Suprapubic skin (tissue), 4 donors: Measurements from ENCODE around the gene GOLM1. TPM values are rescaled to one million over a fixed set of nuclear protein-coding genes. Genes with fewer than 3 reads are reported as not detected.

Source experiments
- DNase-seq, 2 donors: peaks; one replicate each; pipeline ENCODE4 v3.0.0-alpha.2; 2019; ENCODE audit warnings: low spot score in 2 of 2
- H3K27ac ChIP-seq: fragments of 200-600 bp; sonication (generic); one replicate; pipeline ENCODE4 v1.5.1; 2019
- H3K27me3 ChIP-seq: fragments of 200-600 bp; sonication (generic); one replicate; pipeline ENCODE4 v1.5.1; 2019
- H3K36me3 ChIP-seq: fragments of 200-600 bp; sonication (generic); one replicate; pipeline ENCODE4 v1.5.1; 2019
- H3K4me1 ChIP-seq: fragments of 200-600 bp; sonication (generic); one replicate; pipeline ENCODE4 v1.5.1; 2019
- H3K4me3 ChIP-seq: fragments of 200-600 bp; sonication (generic); one replicate; pipeline ENCODE4 v1.5.1; 2019; ENCODE audit warnings: mild to moderate bottlenecking
- H3K9me3 ChIP-seq: fragments of 200-600 bp; sonication (generic); one replicate; pipeline ENCODE4 v1.5.1; 2019
- EP300 ChIP-seq: sonication (generic); formaldehyde crosslinking; IDR thresholded peaks from one replicate; pipeline ENCODE4 v1.6.1; 2017; ENCODE audit warnings: antibody characterized with exemption
- POLR2A ChIP-seq, 2 donors: fragments of 450-650 bp; IDR thresholded peaks; one replicate each; pipeline ENCODE4 v1.6.1; 2017; ENCODE audit warnings: antibody characterized with exemption in 2 of 2, mild to moderate bottlenecking in 2 of 2, moderate library complexity in 2 of 2
- POLR2AphosphoS5 ChIP-seq, 3 donors: sonication (generic); formaldehyde crosslinking; IDR thresholded peaks; one replicate each; pipeline ENCODE4 v1.6.1; 2017; ENCODE audit warnings: antibody characterized with exemption in 3 of 3
- WGBS: methylation state at CpG from one replicate; pipeline ENCODE4 v1.1.5; 2018; 5-methylcytosine and 5-hydroxymethylcytosine counted together
- total RNA-seq, 4 donors: library from RNA; depleted of rRNA; stranded (reverse); fragments of >200 nt; gene quantifications; one replicate each; pipeline ENCODE4 v1.1.0, GENCODE V29; 2016
- TF ChIP-seq, protein P1 (sequence below), 2 donors: fragments of 200-600 bp in 1 of 2; fragments of 450-650 bp in 1 of 2; sonication (generic) in 1 of 2; IDR thresholded peaks; one replicate each; pipeline ENCODE4 v1.5.1; 2016 to 2019; ENCODE audit warnings: antibody characterized with exemption in 2 of 2, mild to moderate bottlenecking in 1 of 2, moderate library complexity in 1 of 2

Gene GOLM1
- total RNA-seq, 4 donors from 2014 or later: 6.6 to 10.6 (median 10.3) TPM

DNA sequence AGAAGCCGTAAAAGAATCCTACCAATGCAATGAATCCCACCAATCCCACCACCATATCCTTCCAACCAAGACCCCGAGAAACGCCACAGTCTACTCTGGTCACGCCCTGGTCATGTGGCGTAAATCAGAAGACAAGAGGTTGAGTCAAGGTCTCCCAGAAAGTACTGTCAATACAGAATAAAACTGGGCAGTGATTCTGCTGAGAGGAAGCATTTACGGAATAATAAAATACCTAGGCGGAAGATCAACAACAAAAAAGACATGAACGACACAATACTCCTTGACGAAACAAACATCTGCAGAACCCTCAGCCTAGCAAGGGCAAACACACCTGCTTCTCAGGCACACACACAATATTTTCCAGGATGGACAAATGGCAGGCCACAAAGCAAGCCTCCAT, 62.8 kb downstream of the GOLM1 start:
- H3K27ac ChIP-seq: no peak overlapping the region

DNA sequence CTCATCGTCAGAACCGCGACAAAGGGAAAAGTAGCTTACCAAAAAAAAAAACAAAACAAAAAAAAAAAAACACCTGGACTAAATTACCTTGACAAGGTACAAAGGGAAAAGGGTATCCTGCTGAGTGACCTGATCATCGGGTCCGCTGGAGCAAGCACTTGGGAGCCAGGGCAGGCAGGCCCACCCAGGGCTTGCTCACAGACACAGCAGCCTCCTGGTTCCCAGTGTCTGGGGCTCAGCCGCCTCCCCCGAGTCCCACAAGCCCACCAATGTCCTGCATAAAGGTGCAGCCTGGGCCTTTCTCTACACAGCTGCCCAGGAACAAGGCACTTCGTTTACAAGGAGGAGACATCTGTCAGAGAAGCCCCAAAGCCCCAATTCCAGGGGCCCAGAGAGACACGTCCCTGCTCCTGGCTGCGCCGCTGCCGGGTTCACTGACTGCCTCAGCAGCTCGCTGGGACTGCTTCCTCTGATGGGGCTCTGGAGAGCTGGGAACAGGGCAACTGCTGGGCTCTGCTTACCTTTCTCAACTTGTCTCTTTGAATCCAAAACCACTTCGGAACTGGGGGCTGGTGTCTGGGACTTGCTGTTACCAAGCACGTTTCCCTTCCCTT, 63.4 kb downstream of the GOLM1 start:
- 85% methylated on average over 11 of the region's 15 CpGs for WGBS
- Histone ChIP-seq H3K27me3 (no peaks in the 10 kb centered on the region), H3K9me3 (no peaks in the 10 kb centered on the region), H3K27ac (no peak overlapping the region), H3K36me3 (peaks cover 10% of the 10 kb centered on the region), H3K4me3 (no peak overlapping the region), H3K4me1 (no peaks in the 10 kb centered on the region)
- TF ChIP-seq, protein P1, sequence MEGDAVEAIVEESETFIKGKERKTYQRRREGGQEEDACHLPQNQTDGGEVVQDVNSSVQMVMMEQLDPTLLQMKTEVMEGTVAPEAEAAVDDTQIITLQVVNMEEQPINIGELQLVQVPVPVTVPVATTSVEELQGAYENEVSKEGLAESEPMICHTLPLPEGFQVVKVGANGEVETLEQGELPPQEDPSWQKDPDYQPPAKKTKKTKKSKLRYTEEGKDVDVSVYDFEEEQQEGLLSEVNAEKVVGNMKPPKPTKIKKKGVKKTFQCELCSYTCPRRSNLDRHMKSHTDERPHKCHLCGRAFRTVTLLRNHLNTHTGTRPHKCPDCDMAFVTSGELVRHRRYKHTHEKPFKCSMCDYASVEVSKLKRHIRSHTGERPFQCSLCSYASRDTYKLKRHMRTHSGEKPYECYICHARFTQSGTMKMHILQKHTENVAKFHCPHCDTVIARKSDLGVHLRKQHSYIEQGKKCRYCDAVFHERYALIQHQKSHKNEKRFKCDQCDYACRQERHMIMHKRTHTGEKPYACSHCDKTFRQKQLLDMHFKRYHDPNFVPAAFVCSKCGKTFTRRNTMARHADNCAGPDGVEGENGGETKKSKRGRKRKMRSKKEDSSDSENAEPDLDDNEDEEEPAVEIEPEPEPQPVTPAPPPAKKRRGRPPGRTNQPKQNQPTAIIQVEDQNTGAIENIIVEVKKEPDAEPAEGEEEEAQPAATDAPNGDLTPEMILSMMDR (IDR thresholded peaks at IDR 0.05): no peak
- no peak for TF ChIP-seq POLR2AphosphoS5 (IDR thresholded peaks at IDR 0.05)
- no peak for DNase-seq

More for the DNA sequence above, 62.8 kb downstream of the GOLM1 start:
- TF ChIP-seq, protein P1 (IDR thresholded peaks at IDR 0.05): no peak
- TF ChIP-seq EP300 (no peak), POLR2A (IDR thresholded peaks at IDR 0.05) (no peak), POLR2AphosphoS5 (IDR thresholded peaks at IDR 0.05) (no peak)
- no peaks in the 10 kb centered on the region for H3K4me1 ChIP-seq
- 85% methylated on average over 9 of the region's 9 CpGs for WGBS
- no peak overlapping the region for H3K4me3 ChIP-seq
- DNase-seq: no peak
- no peaks in the 10 kb centered on the region for H3K9me3 ChIP-seq
- H3K27me3 ChIP-seq: no peaks in the 10 kb centered on the region
- H3K36me3 ChIP-seq: peaks cover 10% of the 10 kb centered on the region

DNA sequence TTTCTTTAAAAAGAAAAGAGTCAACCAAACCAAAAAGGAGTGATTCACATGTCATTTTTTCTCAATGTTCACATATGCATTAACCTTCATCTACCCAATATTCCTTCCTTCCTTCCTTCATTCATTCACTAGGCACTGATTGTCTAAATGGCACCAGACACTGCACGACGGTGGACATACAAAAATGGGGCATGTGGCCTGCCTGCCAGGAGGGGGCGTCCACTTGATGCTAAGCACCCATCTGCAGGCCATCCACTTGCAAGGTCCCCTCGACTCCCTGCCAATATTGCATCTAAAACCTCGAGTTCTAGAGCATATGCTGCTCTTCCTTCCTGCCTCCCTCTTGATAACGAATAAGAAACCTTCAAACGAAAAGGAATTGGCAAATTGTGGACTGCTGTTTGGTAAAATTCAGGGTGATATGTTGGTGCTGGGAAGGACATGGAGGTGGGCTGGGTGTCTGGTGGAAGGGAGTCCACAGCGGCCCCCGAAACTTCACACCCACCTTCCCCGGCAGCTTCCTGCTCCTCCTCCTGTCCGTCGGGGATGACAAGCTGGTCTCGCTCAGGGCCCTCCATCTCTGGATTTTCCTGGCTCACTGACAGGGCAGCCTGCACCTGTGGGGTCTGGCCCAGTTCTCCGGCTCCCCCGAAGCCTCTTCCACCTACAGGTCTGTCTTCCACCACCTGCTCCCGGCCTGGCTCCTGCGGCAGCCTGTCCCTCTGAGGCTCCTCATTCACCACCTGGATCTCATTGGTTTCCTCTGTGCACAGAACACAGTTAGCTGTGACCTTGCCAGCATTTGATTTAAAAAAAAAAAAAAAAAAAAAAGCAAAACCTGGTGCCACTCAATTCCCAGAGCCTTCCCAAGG, 64.3 kb downstream of the GOLM1 start:
- TF ChIP-seq POLR2A (IDR thresholded peaks at IDR 0.05) (no peak), EP300 (no peak), POLR2AphosphoS5 (IDR thresholded peaks at IDR 0.05) (no peak)
- TF ChIP-seq, protein P1 (IDR thresholded peaks at IDR 0.05): no peak
- WGBS: 79% methylated on average over 17 of the region's 17 CpGs
- H3K27me3 ChIP-seq: no peaks in the 10 kb centered on the region
- peaks cover 10% of the 10 kb centered on the region for H3K36me3 ChIP-seq
- no peak overlapping the region for H3K4me3 ChIP-seq
- no peaks in the 10 kb centered on the region for H3K4me1 ChIP-seq
- DNase-seq: no peak
- H3K27ac ChIP-seq: no peak overlapping the region
- no peaks in the 10 kb centered on the region for H3K9me3 ChIP-seq

DNA sequence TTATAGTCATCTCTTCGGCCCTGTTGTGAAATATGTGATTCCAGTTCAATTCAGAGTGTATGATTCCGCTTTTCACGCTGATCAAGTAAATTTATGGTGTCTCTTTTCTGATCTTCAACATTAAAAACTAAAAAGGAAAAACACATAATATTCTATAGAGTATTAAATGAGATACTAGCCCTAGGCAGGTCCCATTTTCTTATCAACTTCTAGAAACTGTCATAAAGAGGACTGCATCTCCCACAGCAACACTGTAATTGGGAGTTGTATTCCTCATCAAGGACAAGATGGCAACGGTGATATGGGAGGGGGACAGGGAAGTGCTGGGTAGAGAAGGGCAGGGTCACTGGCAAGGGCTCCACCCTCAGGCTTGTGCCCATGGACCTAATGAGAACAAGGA, 71.6 kb downstream of the GOLM1 start:
- H3K36me3 ChIP-seq: peaks cover 53% of the 10 kb centered on the region
- H3K27me3 ChIP-seq: no peaks in the 10 kb centered on the region
- DNase-seq: no peak
- H3K27ac ChIP-seq: no peak overlapping the region
- TF ChIP-seq, protein P1 (IDR thresholded peaks at IDR 0.05): no peak
- TF ChIP-seq EP300 (no peak), POLR2A (IDR thresholded peaks at IDR 0.05) (no peak), POLR2AphosphoS5 (IDR thresholded peaks at IDR 0.05) (no peak)
- H3K9me3 ChIP-seq: no peaks in the 10 kb centered on the region
- no peak overlapping the region for H3K4me3 ChIP-seq
- 94% methylated on average over 4 of the region's 4 CpGs for WGBS
- H3K4me1 ChIP-seq: no peaks in the 10 kb centered on the region

DNA sequence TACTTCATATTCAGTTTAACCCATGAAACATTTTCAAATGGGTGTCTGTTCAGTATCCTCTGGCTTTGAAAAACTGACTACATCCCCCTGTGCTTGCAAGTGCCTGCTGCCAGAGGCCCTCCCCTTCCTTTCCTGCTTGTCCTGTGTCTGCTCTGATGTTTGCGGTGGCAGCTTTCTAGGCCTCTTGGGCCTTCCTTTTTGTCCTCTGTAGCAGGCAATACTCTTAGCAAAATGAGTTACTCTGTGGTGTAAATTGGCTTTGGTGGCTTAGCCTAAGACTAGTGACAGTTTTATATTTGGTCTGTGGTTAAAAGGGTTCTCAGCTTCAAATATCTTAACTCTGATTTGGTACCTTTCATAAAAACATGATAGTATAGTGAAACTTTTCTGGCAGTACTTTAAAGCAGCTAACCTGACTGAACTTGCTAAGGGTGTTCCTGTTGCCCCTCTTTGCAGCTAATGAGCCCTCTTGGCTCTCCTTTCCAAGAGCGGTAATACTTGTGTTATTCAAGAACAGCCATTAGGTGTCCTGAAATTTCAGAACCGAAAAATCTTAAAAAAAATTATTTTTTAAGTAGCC, 76.6 kb downstream of the GOLM1 start:
- H3K4me1 ChIP-seq: no peaks in the 10 kb centered on the region
- no peaks in the 10 kb centered on the region for H3K9me3 ChIP-seq
- DNase-seq: no peak
- no peak overlapping the region for H3K4me3 ChIP-seq
- no peaks in the 10 kb centered on the region for H3K27me3 ChIP-seq
- no peak overlapping the region for H3K27ac ChIP-seq
- peaks cover 78% of the 10 kb centered on the region for H3K36me3 ChIP-seq
- TF ChIP-seq POLR2A (IDR thresholded peaks at IDR 0.05) (no peak), EP300 (no peak), POLR2AphosphoS5 (IDR thresholded peaks at IDR 0.05) (no peak)
- TF ChIP-seq, protein P1 (IDR thresholded peaks at IDR 0.05): no peak
- 68% methylated on average over 3 of the region's 3 CpGs for WGBS
